K562 (cell line): ENCODE results near the gene TRIM13. TPM values are rescaled to one million over a fixed set of nuclear protein-coding genes. Genes with fewer than 3 reads are reported as not detected.

Experiments used
- ATAC-seq: fragments of 200-7000 bp; cut with Tn5 transposase; 3 replicates; pipeline ENCODE4 v1.9.1; 2020; ENCODE audit warnings: moderate library complexity
- BruUV-seq: library from RNA; stranded (reverse); fragments of 400-500 nt; replicated peaks from 2 replicates; lab custom pipeline; 2021; lab: Mats Ljungman, UMichigan
- CTCF ChIA-PET: fragments of 300-600 bp; formaldehyde crosslinking; extraction: SDS; loops from one replicate; lab custom pipeline; 2021; ENCODE audit warnings: low intra/inter-chr PET ratio; lab: Yijun Ruan, JAX
- POLR2A ChIA-PET: fragments of 300-600, 350-650 bp; sonication (Branson Sonifier 250); formaldehyde crosslinking; extraction: SDS; loops from one replicate; lab custom pipeline; 2021; ENCODE audit warnings: antibody characterized with exemption, inconsistent platforms; lab: Yijun Ruan, JAX
- DNase-seq, 4 experiments: peaks; one replicate each; pipeline versions ENCODE4 v3.0.0 to v3.0.0-alpha.2; 2011 to 2018; ENCODE audit warnings: low spot score in 3 of 4, mixed read lengths in 3 of 4; ENCODE audit errors: extremely low read depth in 1 of 4
- FAIRE-seq: peaks from 2 replicates; lab custom pipeline; 2011; peaks lifted over from hg19 to GRCh38; lab: Jason Lieb, UNC
- H2AFZ ChIP-seq: 2 replicates; pipeline ENCODE4 v1.6.0; 2011; ENCODE audit warnings: low read depth, low read length, control low read depth, inconsistent platforms
- H3K27ac ChIP-seq: fragments of 200-600 bp; 3 replicates; pipeline ENCODE4 v1.8.0; 2011; ENCODE audit warnings: low read depth, mild to moderate bottlenecking, control low read depth, inconsistent platforms, low read length, moderate library complexity, mixed read lengths; ENCODE audit errors: extremely low read depth
- H3K27me3 ChIP-seq, 2 experiments: fragments of 300-600 bp in 1 of 2; 2 replicates in 1 of 2; 3 replicates in 1 of 2; pipeline versions ENCODE4 v1.6.0 to v1.8.0; 2011; ENCODE audit warnings: inconsistent platforms in 2 of 2, low read length in 2 of 2, mild to moderate bottlenecking in 1 of 2, mixed read lengths in 1 of 2, moderate library complexity in 1 of 2; ENCODE audit not compliant: control insufficient read depth in 2 of 2, insufficient read depth in 2 of 2
- H3K36me3 ChIP-seq: fragments of 300-600 bp; 3 replicates; pipeline ENCODE4 v1.8.0; 2011; ENCODE audit warnings: mild to moderate bottlenecking, low read length, inconsistent platforms; ENCODE audit not compliant: control insufficient read depth, insufficient read depth
- H3K4me1 ChIP-seq, 2 experiments: fragments of 200-600 bp in 1 of 2; replicated peaks in 1 of 2; 2 replicates in 1 of 2; 3 replicates in 1 of 2; pipeline versions ENCODE4 v1.5.1 to v1.8.0; 2011; ENCODE audit warnings: inconsistent platforms in 2 of 2, low read length in 2 of 2, mild to moderate bottlenecking in 1 of 2, mixed read lengths in 1 of 2, moderate library complexity in 1 of 2; ENCODE audit not compliant: control insufficient read depth in 2 of 2, insufficient read depth in 2 of 2
- H3K4me2 ChIP-seq: 2 replicates; pipeline ENCODE4 v1.6.1; 2011; ENCODE audit warnings: low read length, control low read depth, inconsistent platforms, mixed read lengths; ENCODE audit not compliant: insufficient read depth
- H3K4me3 ChIP-seq: fragments of 200-600 bp; sonication (generic), shearing (Covaris generic); 2 replicates; pipeline ENCODE4 v1.5.1; 2016; ENCODE audit warnings: control low read depth, inconsistent platforms
- H3K79me2 ChIP-seq: fragments of 200-600 bp; 3 replicates; pipeline ENCODE4 v1.8.0; 2011; ENCODE audit warnings: low read length, inconsistent platforms; ENCODE audit not compliant: control insufficient read depth, insufficient read depth
- H3K9ac ChIP-seq, 2 experiments: 2 replicates each; pipeline versions ENCODE4 v1.6.0 to v1.6.1; 2011; ENCODE audit warnings: low read depth in 2 of 2, low read length in 2 of 2, control low read depth in 1 of 2, inconsistent platforms in 1 of 2, mild to moderate bottlenecking in 1 of 2, mixed read lengths in 1 of 2; ENCODE audit not compliant: insufficient read depth in 1 of 2
- H3K9me1 ChIP-seq: one replicate; pipeline ENCODE4 v1.6.0; 2011; ENCODE audit warnings: inconsistent platforms, mild to moderate bottlenecking, low read length, moderate library complexity; ENCODE audit not compliant: control insufficient read depth, insufficient read depth
- H3K9me3 ChIP-seq: replicated peaks from 2 replicates; pipeline ENCODE4 v1.5.1; 2011; ENCODE audit warnings: low read depth, low read length, inconsistent platforms; ENCODE audit not compliant: control insufficient read depth, insufficient read depth
- H4K20me1 ChIP-seq: replicated peaks from 2 replicates; pipeline ENCODE4 v1.6.1; 2011; ENCODE audit warnings: low read length, inconsistent platforms, mixed read lengths; ENCODE audit not compliant: control insufficient read depth, insufficient read depth
- ESRRA ChIP-seq: fragments of 450-650 bp; IDR thresholded peaks from 2 replicates; pipeline ENCODE4 v1.6.1; 2014; ENCODE audit warnings: low read depth, mild to moderate bottlenecking, moderate library complexity, borderline replicate concordance
- MCM3 ChIP-seq: fragments of 450-650 bp; IDR thresholded peaks from 2 replicates; pipeline ENCODE4 v1.6.1; 2016
- PML ChIP-seq: IDR thresholded peaks from 2 replicates; pipeline ENCODE4 v1.6.1; 2012; ENCODE audit warnings: low read length, inconsistent platforms
- ZNF41 ChIP-seq: fragments of 250-450 bp; sonication (Bioruptor Pico); conservative IDR thresholded peaks from 2 replicates; pipeline ENCODE4 v1.4.0; 2020; ENCODE audit warnings: mild to moderate bottlenecking
- ZNF668 ChIP-seq: fragments of 250-450 bp; sonication (Bioruptor Pico); IDR thresholded peaks from 2 replicates; pipeline ENCODE4 v1.8.0; 2022; ENCODE audit warnings: mild to moderate bottlenecking, inconsistent platforms
- in situ Hi-C: fragments of 300-500 bp; cut with MboI; formaldehyde crosslinking; loops from 4 replicates; pipeline ENCODE4 v1.15.0; 2018; ENCODE audit warnings: inconsistent platforms, mixed read lengths
- intact Hi-C: fragments of 100-400 bp; cut with micrococcal nuclease; formaldehyde crosslinking; loops from 2 replicates; pipeline ENCODE4 v1.14.2; 2022
- polyA plus RNA-seq, 8 experiments: library from polyadenylated mRNA; depleted of rRNA in 4 of 8; stranded (reverse) in 5 of 8; unstranded in 3 of 8; fragments of >200 nt; fragmentation: Nextera tagmentation in 2 of 8; fragmentation: Illumina TruSeq in 1 of 8; extraction: Ambion mirVana in 2 of 8; extraction: Trizol in 1 of 8; gene quantifications; 2 replicates each; pipeline versions ENCODE4 v1.2.1 to v1.2.3, GENCODE V29; 2011 to 2014; ENCODE audit warnings: inconsistent platforms in 1 of 8, missing spikeins in 1 of 8
- total RNA-seq, 7 experiments: library from RNA; depleted of rRNA in 6 of 7; stranded (reverse); fragments of >200 nt in 6 of 7; fragmentation: Illumina TruSeq in 2 of 7; extraction: Trizol in 2 of 7; gene quantifications; 2 replicates each; pipeline versions ENCODE4 v1.2.1 to v1.2.3, GENCODE V29; 2011 to 2021; ENCODE audit warnings: low replicate concordance in 1 of 7
- TF ChIP-seq, protein P1 (sequence below): fragments of 200-600 bp; sonication (generic); IDR thresholded peaks from one replicate; pipeline ENCODE4 v1.6.1; 2012; ENCODE audit warnings: mild to moderate bottlenecking, low read depth, low read length, inconsistent platforms

TRIM13 gene
- total and polyA plus RNA-seq, 9 of the 15 experiments (the other 6 are each of a cell fraction or from before 2014, with no cell fraction given): 12.1 to 30.6 (median 17.8) TPM

DNA sequence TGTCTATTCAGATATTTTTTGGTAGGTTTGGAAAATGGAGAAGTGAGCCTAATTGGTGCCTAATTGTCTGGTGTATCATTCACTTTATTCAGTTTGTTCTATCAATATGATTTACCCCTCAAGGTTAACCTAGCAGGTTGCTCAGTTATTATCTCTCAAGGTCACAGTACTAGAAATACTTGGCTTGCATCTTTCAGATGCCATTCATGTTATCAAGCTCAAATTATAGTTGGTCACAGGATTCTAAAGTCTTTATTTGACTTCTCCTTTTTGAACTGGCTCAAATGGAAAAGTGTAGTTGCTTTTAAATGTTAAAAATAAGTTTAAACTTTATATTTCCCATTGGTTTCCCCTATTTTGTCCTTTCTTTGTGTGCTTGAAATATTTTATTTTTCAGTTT lies 21.0 kb downstream of the TRIM13 start:
- TF ChIP-seq ZNF41 (CRISPR knock-in tag) (no peak), PML (no peak), ZNF668 (CRISPR knock-in tag) (no peak), MCM3 (no peak), ESRRA (peak; percentile 39; the same call in 1 of the 2 replicates)
- TF ChIP-seq, protein P1, sequence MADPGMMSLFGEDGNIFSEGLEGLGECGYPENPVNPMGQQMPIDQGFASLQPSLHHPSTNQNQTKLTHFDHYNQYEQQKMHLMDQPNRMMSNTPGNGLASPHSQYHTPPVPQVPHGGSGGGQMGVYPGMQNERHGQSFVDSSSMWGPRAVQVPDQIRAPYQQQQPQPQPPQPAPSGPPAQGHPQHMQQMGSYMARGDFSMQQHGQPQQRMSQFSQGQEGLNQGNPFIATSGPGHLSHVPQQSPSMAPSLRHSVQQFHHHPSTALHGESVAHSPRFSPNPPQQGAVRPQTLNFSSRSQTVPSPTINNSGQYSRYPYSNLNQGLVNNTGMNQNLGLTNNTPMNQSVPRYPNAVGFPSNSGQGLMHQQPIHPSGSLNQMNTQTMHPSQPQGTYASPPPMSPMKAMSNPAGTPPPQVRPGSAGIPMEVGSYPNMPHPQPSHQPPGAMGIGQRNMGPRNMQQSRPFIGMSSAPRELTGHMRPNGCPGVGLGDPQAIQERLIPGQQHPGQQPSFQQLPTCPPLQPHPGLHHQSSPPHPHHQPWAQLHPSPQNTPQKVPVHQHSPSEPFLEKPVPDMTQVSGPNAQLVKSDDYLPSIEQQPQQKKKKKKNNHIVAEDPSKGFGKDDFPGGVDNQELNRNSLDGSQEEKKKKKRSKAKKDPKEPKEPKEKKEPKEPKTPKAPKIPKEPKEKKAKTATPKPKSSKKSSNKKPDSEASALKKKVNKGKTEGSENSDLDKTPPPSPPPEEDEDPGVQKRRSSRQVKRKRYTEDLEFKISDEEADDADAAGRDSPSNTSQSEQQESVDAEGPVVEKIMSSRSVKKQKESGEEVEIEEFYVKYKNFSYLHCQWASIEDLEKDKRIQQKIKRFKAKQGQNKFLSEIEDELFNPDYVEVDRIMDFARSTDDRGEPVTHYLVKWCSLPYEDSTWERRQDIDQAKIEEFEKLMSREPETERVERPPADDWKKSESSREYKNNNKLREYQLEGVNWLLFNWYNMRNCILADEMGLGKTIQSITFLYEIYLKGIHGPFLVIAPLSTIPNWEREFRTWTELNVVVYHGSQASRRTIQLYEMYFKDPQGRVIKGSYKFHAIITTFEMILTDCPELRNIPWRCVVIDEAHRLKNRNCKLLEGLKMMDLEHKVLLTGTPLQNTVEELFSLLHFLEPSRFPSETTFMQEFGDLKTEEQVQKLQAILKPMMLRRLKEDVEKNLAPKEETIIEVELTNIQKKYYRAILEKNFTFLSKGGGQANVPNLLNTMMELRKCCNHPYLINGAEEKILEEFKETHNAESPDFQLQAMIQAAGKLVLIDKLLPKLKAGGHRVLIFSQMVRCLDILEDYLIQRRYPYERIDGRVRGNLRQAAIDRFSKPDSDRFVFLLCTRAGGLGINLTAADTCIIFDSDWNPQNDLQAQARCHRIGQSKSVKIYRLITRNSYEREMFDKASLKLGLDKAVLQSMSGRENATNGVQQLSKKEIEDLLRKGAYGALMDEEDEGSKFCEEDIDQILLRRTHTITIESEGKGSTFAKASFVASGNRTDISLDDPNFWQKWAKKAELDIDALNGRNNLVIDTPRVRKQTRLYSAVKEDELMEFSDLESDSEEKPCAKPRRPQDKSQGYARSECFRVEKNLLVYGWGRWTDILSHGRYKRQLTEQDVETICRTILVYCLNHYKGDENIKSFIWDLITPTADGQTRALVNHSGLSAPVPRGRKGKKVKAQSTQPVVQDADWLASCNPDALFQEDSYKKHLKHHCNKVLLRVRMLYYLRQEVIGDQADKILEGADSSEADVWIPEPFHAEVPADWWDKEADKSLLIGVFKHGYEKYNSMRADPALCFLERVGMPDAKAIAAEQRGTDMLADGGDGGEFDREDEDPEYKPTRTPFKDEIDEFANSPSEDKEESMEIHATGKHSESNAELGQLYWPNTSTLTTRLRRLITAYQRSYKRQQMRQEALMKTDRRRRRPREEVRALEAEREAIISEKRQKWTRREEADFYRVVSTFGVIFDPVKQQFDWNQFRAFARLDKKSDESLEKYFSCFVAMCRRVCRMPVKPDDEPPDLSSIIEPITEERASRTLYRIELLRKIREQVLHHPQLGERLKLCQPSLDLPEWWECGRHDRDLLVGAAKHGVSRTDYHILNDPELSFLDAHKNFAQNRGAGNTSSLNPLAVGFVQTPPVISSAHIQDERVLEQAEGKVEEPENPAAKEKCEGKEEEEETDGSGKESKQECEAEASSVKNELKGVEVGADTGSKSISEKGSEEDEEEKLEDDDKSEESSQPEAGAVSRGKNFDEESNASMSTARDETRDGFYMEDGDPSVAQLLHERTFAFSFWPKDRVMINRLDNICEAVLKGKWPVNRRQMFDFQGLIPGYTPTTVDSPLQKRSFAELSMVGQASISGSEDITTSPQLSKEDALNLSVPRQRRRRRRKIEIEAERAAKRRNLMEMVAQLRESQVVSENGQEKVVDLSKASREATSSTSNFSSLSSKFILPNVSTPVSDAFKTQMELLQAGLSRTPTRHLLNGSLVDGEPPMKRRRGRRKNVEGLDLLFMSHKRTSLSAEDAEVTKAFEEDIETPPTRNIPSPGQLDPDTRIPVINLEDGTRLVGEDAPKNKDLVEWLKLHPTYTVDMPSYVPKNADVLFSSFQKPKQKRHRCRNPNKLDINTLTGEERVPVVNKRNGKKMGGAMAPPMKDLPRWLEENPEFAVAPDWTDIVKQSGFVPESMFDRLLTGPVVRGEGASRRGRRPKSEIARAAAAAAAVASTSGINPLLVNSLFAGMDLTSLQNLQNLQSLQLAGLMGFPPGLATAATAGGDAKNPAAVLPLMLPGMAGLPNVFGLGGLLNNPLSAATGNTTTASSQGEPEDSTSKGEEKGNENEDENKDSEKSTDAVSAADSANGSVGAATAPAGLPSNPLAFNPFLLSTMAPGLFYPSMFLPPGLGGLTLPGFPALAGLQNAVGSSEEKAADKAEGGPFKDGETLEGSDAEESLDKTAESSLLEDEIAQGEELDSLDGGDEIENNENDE: no peak
- CTCF ChIA-PET: no interaction called here
- Histone ChIP-seq H3K27ac (no peak overlapping the region), H3K36me3 (peaks cover 20% of the 10 kb centered on the region), H3K4me1 (peaks cover 0 to 25% of the 10 kb centered on the region in 2 experiments; a peak in 2 of 5 replicates), H3K9me1 (no peaks in the 10 kb centered on the region), H3K9ac (no peak overlapping the region), H3K4me3 (no peak overlapping the region), H3K27me3 (no peaks in the 10 kb centered on the region), H4K20me1 (no peaks in the 10 kb centered on the region), H3K4me2 (no peak overlapping the region), H2AFZ (no peak overlapping the region), H3K79me2 (peaks cover 11% of the 10 kb centered on the region; the same call in 2 of the 3 replicates), H3K9me3 (no peaks in the 10 kb centered on the region)
- POLR2A ChIA-PET: no interaction called here
- FAIRE-seq: no peak
- no peak for ATAC-seq
- no TSS peak for BruUV-seq
- in situ Hi-C loops: no loop called here
- DNase-seq: no peak
- intact Hi-C loops: no loop called here
